GM23338 (cell line): Measurements from ENCODE around the gene POLR3K. TPM values are rescaled to one million over a fixed set of nuclear protein-coding genes. Genes with fewer than 3 reads are reported as not detected.

ENCODE experiments used
- ATAC-seq: fragments of 200-7000 bp; cut with Tn5 transposase; 3 replicates; pipeline ENCODE4 v1.9.1; 2020
- DNase-seq: peaks from one replicate; pipeline ENCODE4 v3.0.0-alpha.2; 2015; ENCODE audit warnings: low spot score
- H2AFZ ChIP-seq: fragments of 200-600 bp; sonication (generic); 2 replicates; pipeline ENCODE4 v1.8.0; 2016; ENCODE audit warnings: antibody characterized with exemption, mild to moderate bottlenecking, moderate library complexity
- H3F3A ChIP-seq: fragments of 200-600 bp; sonication (generic); replicated peaks from 2 replicates; pipeline ENCODE4 v1.8.0; 2017; ENCODE audit warnings: antibody characterized with exemption, mixed run types, low read depth
- H3K27ac ChIP-seq: fragments of 200-600 bp; sonication (generic); 2 replicates; pipeline ENCODE4 v1.6.1; 2016; ENCODE audit warnings: low read depth
- H3K27me3 ChIP-seq: fragments of 200-600 bp; sonication (generic); 2 replicates; pipeline ENCODE4 v1.8.0; 2016; ENCODE audit warnings: mild to moderate bottlenecking, mixed run types, moderate library complexity; ENCODE audit not compliant: insufficient read depth
- H3K36me3 ChIP-seq: fragments of 200-600 bp; sonication (generic); 2 replicates; pipeline ENCODE4 v1.8.0; 2016; ENCODE audit warnings: mild to moderate bottlenecking; ENCODE audit not compliant: insufficient read depth
- H3K4me1 ChIP-seq: fragments of 200-600 bp; sonication (generic); 2 replicates; pipeline ENCODE4 v1.8.0; 2016; ENCODE audit warnings: mild to moderate bottlenecking, moderate library complexity; ENCODE audit not compliant: insufficient read depth
- H3K4me2 ChIP-seq: fragments of 200-600 bp; sonication (generic); 2 replicates; pipeline ENCODE4 v1.7.1; 2017; ENCODE audit warnings: mixed run types
- H3K4me3 ChIP-seq: fragments of 200-600 bp; sonication (generic); 2 replicates; pipeline ENCODE4 v1.6.1; 2016; ENCODE audit warnings: mixed run types
- H3K79me2 ChIP-seq: fragments of 200-600 bp; sonication (generic); replicated peaks from 2 replicates; pipeline ENCODE4 v1.8.0; 2017; ENCODE audit warnings: mild to moderate bottlenecking; ENCODE audit not compliant: insufficient read depth
- H3K9me2 ChIP-seq: fragments of 200-600 bp; sonication (generic); 2 replicates; pipeline ENCODE4 v1.8.0; 2017; ENCODE audit not compliant: insufficient read depth
- H4K20me1 ChIP-seq: fragments of 200-600 bp; sonication (generic); replicated peaks from 2 replicates; pipeline ENCODE4 v1.8.0; 2017; ENCODE audit warnings: mild to moderate bottlenecking; ENCODE audit not compliant: insufficient read depth
- H3K27ac Mint-ChIP-seq: 2 replicates; pipeline ENCODE4 v1.8.0; 2020; ENCODE audit warnings: inconsistent platforms, mild to moderate bottlenecking, moderate library complexity, mixed read lengths
- H3K27me3 Mint-ChIP-seq: 3 replicates; pipeline ENCODE4 v1.8.0; 2022; ENCODE audit warnings: low read depth, mild to moderate bottlenecking, moderate library complexity, mixed read lengths, inconsistent platforms; ENCODE audit not compliant: insufficient read depth, poor library complexity
- H3K36me3 Mint-ChIP-seq: 3 replicates; pipeline ENCODE4 v1.8.0; 2021; ENCODE audit warnings: low read depth, mild to moderate bottlenecking, inconsistent platforms, moderate library complexity, mixed read lengths
- H3K4me1 Mint-ChIP-seq: 3 replicates; pipeline ENCODE4 v1.8.0; 2020; ENCODE audit warnings: mild to moderate bottlenecking, inconsistent platforms, mixed read lengths
- H3K4me3 Mint-ChIP-seq: 3 replicates; pipeline ENCODE4 v1.8.0; 2021; ENCODE audit warnings: moderate library complexity, mild to moderate bottlenecking, inconsistent platforms, mixed read lengths
- H3K9me3 Mint-ChIP-seq: 3 replicates; pipeline ENCODE4 v1.8.0; 2020; ENCODE audit warnings: moderate library complexity, mild to moderate bottlenecking, inconsistent platforms, mixed read lengths
- CREB1 ChIP-seq: fragments of 250-450 bp; sonication (Bioruptor Pico); IDR thresholded peaks from 2 replicates; pipeline ENCODE4 v1.5.0; 2020; ENCODE audit warnings: low read depth, mild to moderate bottlenecking, moderate library complexity
- EZH2 ChIP-seq: fragments of 200-600 bp; sonication (generic); IDR thresholded peaks from one replicate; pipeline ENCODE4 v1.8.0; 2017; ENCODE audit warnings: antibody characterized with exemption, mild to moderate bottlenecking, low read depth; ENCODE audit not compliant: unreplicated experiment
- EZH2phosphoT487 ChIP-seq: fragments of 200-600 bp; sonication (generic); IDR thresholded peaks from one replicate; pipeline ENCODE4 v1.8.1; 2018; ENCODE audit warnings: antibody characterized with exemption; ENCODE audit not compliant: unreplicated experiment
- JUNB ChIP-seq: IDR thresholded peaks from one replicate; pipeline ENCODE4 v1.6.1; 2016; ENCODE audit warnings: antibody characterized with exemption; ENCODE audit not compliant: unreplicated experiment
- NANOG ChIP-seq: IDR thresholded peaks from 2 replicates; pipeline ENCODE4 v1.6.1; 2016; ENCODE audit warnings: antibody characterized with exemption, borderline replicate concordance
- STAT1 ChIP-seq: IDR thresholded peaks from one replicate; pipeline ENCODE4 v1.6.1; 2016; ENCODE audit warnings: antibody characterized with exemption; ENCODE audit not compliant: unreplicated experiment
- ZNF331 ChIP-seq: fragments of 250-450 bp; sonication (Bioruptor Pico); IDR thresholded peaks from 2 replicates; pipeline ENCODE4 v1.5.0; 2020; ENCODE audit warnings: low read depth, mild to moderate bottlenecking, moderate library complexity
- polyA plus RNA-seq: library from polyadenylated mRNA; unstranded; fragments of >200 nt; fragmentation: Nextera tagmentation; extraction: Ambion mirVana; gene quantifications from 2 replicates; pipeline ENCODE4 v1.2.1, GENCODE V29; 2016
- total RNA-seq: library from RNA; depleted of rRNA; stranded (reverse); fragments of >200 nt; shearing (Covaris generic); gene quantifications from 2 replicates; pipeline ENCODE4 v1.2.3, GENCODE V29; 2014
- TF ChIP-seq, protein P1 (sequence below): IDR thresholded peaks from one replicate; pipeline ENCODE4 v1.6.1; 2018; ENCODE audit warnings: antibody characterized with exemption; ENCODE audit not compliant: unreplicated experiment
- TF ChIP-seq, protein P2 (sequence below): IDR thresholded peaks from 2 replicates; pipeline ENCODE4 v1.6.1; 2016; ENCODE audit warnings: antibody characterized with exemption

The POLR3K gene
- total and polyA plus RNA-seq, 2 experiments from 2014 or later: 17.8 to 58.5 TPM

DNA sequence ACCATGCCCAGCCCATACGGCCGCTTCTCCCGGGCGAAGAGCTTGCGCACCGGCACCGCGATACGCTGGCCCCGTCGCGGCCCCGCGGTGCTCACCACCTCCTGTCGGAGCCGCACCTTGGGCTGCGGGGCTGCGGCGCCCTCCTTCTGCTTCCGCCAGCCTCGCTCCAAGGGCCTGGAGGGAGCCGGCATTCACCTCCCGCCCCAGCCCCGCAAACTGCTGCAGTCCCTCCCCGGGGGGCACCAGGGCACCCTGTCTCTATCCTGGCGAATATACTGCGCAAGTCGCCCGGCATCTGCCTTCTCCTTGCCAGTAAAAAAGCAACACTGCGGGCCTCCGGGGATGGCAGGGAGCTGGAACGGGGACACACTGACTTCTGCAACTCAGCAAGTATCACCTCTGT is 8.5 kb upstream of the POLR3K start:
- H3K4me2 ChIP-seq: no peak overlapping the region
- no peak overlapping the region for H2AFZ ChIP-seq
- ATAC-seq (no peak), DNase-seq (peak; percentile 18)
- H4K20me1 ChIP-seq: no peaks in the 10 kb centered on the region; the same call in 1 of the 2 replicates
- Mint-ChIP-seq H3K27ac (no peak overlapping the region), H3K9me3 (no peaks in the 10 kb centered on the region), H3K36me3 (peaks cover 39% of the 10 kb centered on the region), H3K4me3 (no peak overlapping the region), H3K27me3 (peaks cover 9% of the 10 kb centered on the region), H3K4me1 (peaks cover 6% of the 10 kb centered on the region)
- TF ChIP-seq STAT1 (no peak), EZH2phosphoT487 (no peak), EZH2 (no peak), NANOG (no peak)
- TF ChIP-seq, protein P1, sequence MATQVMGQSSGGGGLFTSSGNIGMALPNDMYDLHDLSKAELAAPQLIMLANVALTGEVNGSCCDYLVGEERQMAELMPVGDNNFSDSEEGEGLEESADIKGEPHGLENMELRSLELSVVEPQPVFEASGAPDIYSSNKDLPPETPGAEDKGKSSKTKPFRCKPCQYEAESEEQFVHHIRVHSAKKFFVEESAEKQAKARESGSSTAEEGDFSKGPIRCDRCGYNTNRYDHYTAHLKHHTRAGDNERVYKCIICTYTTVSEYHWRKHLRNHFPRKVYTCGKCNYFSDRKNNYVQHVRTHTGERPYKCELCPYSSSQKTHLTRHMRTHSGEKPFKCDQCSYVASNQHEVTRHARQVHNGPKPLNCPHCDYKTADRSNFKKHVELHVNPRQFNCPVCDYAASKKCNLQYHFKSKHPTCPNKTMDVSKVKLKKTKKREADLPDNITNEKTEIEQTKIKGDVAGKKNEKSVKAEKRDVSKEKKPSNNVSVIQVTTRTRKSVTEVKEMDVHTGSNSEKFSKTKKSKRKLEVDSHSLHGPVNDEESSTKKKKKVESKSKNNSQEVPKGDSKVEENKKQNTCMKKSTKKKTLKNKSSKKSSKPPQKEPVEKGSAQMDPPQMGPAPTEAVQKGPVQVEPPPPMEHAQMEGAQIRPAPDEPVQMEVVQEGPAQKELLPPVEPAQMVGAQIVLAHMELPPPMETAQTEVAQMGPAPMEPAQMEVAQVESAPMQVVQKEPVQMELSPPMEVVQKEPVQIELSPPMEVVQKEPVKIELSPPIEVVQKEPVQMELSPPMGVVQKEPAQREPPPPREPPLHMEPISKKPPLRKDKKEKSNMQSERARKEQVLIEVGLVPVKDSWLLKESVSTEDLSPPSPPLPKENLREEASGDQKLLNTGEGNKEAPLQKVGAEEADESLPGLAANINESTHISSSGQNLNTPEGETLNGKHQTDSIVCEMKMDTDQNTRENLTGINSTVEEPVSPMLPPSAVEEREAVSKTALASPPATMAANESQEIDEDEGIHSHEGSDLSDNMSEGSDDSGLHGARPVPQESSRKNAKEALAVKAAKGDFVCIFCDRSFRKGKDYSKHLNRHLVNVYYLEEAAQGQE: no peak
- TF ChIP-seq, protein P2, sequence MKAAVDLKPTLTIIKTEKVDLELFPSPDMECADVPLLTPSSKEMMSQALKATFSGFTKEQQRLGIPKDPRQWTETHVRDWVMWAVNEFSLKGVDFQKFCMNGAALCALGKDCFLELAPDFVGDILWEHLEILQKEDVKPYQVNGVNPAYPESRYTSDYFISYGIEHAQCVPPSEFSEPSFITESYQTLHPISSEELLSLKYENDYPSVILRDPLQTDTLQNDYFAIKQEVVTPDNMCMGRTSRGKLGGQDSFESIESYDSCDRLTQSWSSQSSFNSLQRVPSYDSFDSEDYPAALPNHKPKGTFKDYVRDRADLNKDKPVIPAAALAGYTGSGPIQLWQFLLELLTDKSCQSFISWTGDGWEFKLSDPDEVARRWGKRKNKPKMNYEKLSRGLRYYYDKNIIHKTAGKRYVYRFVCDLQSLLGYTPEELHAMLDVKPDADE: no peak
- no peak overlapping the region for H3K27ac ChIP-seq
- no peaks in the 10 kb centered on the region for H3K79me2 ChIP-seq
- H3K36me3 ChIP-seq: 0 out of 2 replicates have a peak, but pooled peaks cover 4% of the 10 kb centered on the region
- H3K9me2 ChIP-seq: no peaks in the 10 kb centered on the region
- H3K27me3 ChIP-seq: no peaks in the 10 kb centered on the region
- no peak overlapping the region for H3K4me3 ChIP-seq
- no peaks in the 10 kb centered on the region; the same call in 1 of the 2 replicates for H3K4me1 ChIP-seq
- H3F3A ChIP-seq: no peaks in the 10 kb centered on the region

DNA sequence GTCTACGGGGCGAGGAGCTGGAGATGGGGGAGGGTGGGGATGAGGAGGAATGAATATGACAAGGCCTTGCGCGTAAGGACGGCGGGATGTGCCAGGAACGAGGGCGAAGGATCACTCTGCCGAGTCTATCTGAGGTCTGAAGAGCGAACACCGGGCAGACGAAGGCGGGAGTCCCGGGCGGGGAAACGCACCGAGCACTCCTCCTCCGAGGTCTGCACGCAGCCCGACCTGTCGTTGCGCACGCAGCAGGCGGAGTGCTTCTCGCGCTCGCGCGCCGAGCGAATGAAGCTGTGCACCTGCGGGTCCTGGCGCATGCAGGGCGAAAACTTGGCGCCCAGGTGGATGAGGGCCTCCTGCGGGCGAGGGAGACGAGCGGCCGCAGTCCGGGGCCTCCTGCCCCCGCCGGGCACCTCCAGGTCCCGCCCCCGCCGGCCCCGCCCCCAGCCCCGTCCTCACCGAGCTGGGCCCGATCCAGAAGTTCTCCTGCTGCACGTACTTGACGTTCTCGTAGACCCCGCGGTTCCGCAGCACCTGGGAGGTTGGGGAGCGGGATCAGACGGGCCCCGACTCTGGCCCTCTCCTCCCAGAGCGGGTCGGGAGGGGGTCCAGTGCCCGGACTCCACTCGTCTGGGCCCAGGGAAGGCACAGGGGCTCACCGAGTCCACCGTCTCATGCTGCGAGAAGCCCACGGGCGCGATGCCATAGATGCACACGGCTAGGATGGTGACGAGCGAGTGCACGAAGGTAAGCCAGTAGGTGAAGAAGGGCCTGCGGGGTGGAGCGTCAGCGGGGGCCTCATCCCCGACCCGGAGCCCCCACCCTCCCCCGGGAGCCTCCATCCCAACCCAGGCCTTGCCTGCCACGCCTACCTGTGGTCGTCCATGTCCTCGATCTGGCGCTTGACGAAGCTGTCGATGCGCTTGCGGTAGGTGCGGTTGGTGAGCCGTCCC is 7.8 kb upstream of the POLR3K start:
- DNase-seq (peak; percentile 32), ATAC-seq (peak; percentile 20)
- Histone ChIP-seq H3K27me3 (no peaks in the 10 kb centered on the region), H3K36me3 (0 out of 2 replicates have a peak, but pooled peaks cover 4% of the 10 kb centered on the region), H3K4me3 (no peak overlapping the region), H4K20me1 (no peaks in the 10 kb centered on the region; the same call in 1 of the 2 replicates), H3K27ac (no peak overlapping the region), H3K4me1 (no peaks in the 10 kb centered on the region; the same call in 1 of the 2 replicates), H3K9me2 (no peaks in the 10 kb centered on the region), H3K4me2 (no peak overlapping the region), H2AFZ (no peak overlapping the region), H3K79me2 (no peaks in the 10 kb centered on the region), H3F3A (no peaks in the 10 kb centered on the region)
- no peak overlapping the region for H3K27ac Mint-ChIP-seq
- H3K27me3 Mint-ChIP-seq: peaks cover 9% of the 10 kb centered on the region
- peaks cover 5% of the 10 kb centered on the region for H3K4me1 Mint-ChIP-seq
- H3K36me3 Mint-ChIP-seq: peaks cover 45% of the 10 kb centered on the region
- no peak for TF ChIP-seq CREB1 (CRISPR knock-in tag)
- TF ChIP-seq ZNF331 (CRISPR knock-in tag): no peak
- no peak for TF ChIP-seq JUNB
- no peak overlapping the region; the same call in 2 of the 3 replicates for H3K4me3 Mint-ChIP-seq
- no peaks in the 10 kb centered on the region for H3K9me3 Mint-ChIP-seq
